Measurements from ENCODE around the gene SLC34A1.
"Not testable (repeated sequence)": the region's sequence is repeated elsewhere in the genome, so short reads cannot be mapped to it uniquely, and the experiment has no call there.

The SLC34A1 gene

GRCh38 chr5:177355162-177355867 is 28.9 kb upstream of the SLC34A1 start:
- DNase-seq: no peak

- DNase-seq: peak; percentile 41
Observed at GRCh38 chr5:177355868-177356168, 28.4 kb upstream of the SLC34A1 start.

GRCh38 chr5:177356746-177357145 is 27.5 kb upstream of the SLC34A1 start:
- no peak for DNase-seq

GRCh38 chr5:177357146-177357458 is 27.1 kb upstream of the SLC34A1 start:
- DNase-seq: no peak

GRCh38 chr5:177357459-177358351 is 26.5 kb upstream of the SLC34A1 start, which contains the start of gene RGS14:
Gene RGS14 (plus strand): TSS chr5:177357924. CDS start chr5:177358025, 101 bp downstream.
- DNase-seq: peak; percentile 89

- no peak for DNase-seq
Observed at GRCh38 chr5:177358370-177358819, 25.8 kb upstream of the SLC34A1 start.

GRCh38 chr5:177359451-177359851 is 24.8 kb upstream of the SLC34A1 start:
- DNase-seq: no peak

GRCh38 chr5:177359860-177360259 is 24.4 kb upstream of the SLC34A1 start:
- DNase-seq: no peak

GRCh38 chr5:177360740-177361139 is 23.5 kb upstream of the SLC34A1 start:
- not testable (repeated sequence) for DNase-seq

- no peak for DNase-seq
Observed at GRCh38 chr5:177361418-177362291, 22.6 kb upstream of the SLC34A1 start.

- no peak for DNase-seq
Observed at GRCh38 chr5:177362292-177362609, 22.0 kb upstream of the SLC34A1 start.

GRCh38 chr5:177362610-177363507 is 21.4 kb upstream of the SLC34A1 start:
- DNase-seq: no peak

- no peak for DNase-seq
Observed at GRCh38 chr5:177363565-177363964, 20.7 kb upstream of the SLC34A1 start.

- DNase-seq: no peak
Observed at GRCh38 chr5:177364159-177364962, 19.9 kb upstream of the SLC34A1 start.

GRCh38 chr5:177365845-177366527 is 18.2 kb upstream of the SLC34A1 start:
- no peak for DNase-seq

- no peak for DNase-seq
Observed at GRCh38 chr5:177366528-177367322, 17.5 kb upstream of the SLC34A1 start.

- DNase-seq: no peak
Observed at GRCh38 chr5:177367323-177367848, 16.8 kb upstream of the SLC34A1 start.

GRCh38 chr5:177367981-177368868 is 16.0 kb upstream of the SLC34A1 start:
- DNase-seq: no peak
